A673 (cell line): ENCODE results near the gene FADS6.

Source experiments
- CTCF ChIP-seq: fragments of 300-800, 200-600 bp; sonication (generic); conservative IDR thresholded peaks from 2 replicates; pipeline ENCODE4 v1.5.1; 2017; ENCODE audit warnings: low read depth, mild to moderate bottlenecking, antibody characterized with exemption, low read length, moderate library complexity, mixed read lengths
- EZH2 ChIP-seq: fragments of 200-600 bp; sonication (generic); IDR thresholded peaks from 2 replicates; pipeline ENCODE4 v1.6.1; 2017; ENCODE audit warnings: borderline replicate concordance, low read depth, mild to moderate bottlenecking, mixed read lengths, antibody characterized with exemption, low read length; ENCODE audit not compliant: poor library complexity, severe bottlenecking

DNA sequence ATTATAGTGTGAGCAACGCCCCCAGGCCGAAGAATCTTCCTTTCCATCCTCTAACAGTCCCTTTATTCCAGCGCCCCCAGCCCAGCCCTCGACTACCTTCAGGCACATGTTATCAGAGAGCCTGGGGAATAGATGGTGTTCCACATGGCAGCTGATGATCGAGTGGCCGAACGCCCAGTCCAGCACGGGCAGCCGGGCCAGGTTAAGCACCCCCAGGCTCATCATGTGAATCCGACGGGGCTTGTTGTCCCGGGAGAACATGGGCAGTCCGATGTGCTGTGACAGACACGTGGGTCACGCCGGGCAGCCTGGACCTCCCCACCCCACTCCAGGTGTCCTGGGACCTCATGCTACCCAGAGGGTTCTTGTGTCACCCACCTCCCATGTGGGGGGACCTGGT lies 14.1 kb downstream of the FADS6 start:
- no peak for TF ChIP-seq CTCF
- TF ChIP-seq EZH2 = no peak
